ENCODE data around the gene TOM1L1. TPM values are rescaled to one million over a fixed set of nuclear protein-coding genes. Genes with fewer than 3 reads are reported as not detected.

The TOM1L1 gene
- total and polyA plus RNA-seq, 2 donors from 2014 or later = 57.7 to 85.7 TPM

DNA sequence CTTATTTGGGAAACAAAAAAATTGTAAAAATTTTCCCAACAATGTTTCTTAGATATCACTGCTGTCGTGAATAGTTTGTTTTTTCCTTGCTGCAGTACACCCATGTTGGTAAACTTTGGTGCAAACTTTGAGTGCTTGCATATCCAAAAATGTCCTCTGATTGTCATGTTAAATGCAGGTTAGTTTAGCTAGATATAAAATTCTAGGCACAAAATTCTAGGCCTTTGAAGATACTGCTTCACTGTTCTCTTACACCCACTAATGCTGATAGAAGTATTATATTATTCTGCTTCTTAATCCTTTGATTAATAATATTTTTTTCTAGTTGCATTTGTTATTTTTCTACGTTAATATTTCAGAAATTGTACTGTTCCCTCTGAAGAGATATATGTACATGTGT is 16.1 kb downstream of the TOM1L1 start:
- intact Hi-C loops (cut with DNase I) = no loop called here
- no peaks in the 10 kb centered on the region for H3K9me3 ChIP-seq (ENCODE audit: control insufficient read depth in 2 of 3, insufficient read depth in 1 of 3, low read length in 3 of 3)
- no peak overlapping the region for H3K27ac ChIP-seq (ENCODE audit: low read depth in 2 of 2, low read length in 2 of 2)
- no peak for DNase-seq
- TF ChIP-seq, protein P1, sequence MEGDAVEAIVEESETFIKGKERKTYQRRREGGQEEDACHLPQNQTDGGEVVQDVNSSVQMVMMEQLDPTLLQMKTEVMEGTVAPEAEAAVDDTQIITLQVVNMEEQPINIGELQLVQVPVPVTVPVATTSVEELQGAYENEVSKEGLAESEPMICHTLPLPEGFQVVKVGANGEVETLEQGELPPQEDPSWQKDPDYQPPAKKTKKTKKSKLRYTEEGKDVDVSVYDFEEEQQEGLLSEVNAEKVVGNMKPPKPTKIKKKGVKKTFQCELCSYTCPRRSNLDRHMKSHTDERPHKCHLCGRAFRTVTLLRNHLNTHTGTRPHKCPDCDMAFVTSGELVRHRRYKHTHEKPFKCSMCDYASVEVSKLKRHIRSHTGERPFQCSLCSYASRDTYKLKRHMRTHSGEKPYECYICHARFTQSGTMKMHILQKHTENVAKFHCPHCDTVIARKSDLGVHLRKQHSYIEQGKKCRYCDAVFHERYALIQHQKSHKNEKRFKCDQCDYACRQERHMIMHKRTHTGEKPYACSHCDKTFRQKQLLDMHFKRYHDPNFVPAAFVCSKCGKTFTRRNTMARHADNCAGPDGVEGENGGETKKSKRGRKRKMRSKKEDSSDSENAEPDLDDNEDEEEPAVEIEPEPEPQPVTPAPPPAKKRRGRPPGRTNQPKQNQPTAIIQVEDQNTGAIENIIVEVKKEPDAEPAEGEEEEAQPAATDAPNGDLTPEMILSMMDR (IDR thresholded peaks at IDR 0.05; ENCODE audit: borderline replicate concordance, extremely low read depth, insufficient read depth) = no peak
- peaks cover 10 to 46% (median 16%) of the 10 kb centered on the region in 3 donors for H3K36me3 ChIP-seq (ENCODE audit: control insufficient read depth in 2 of 3, insufficient read depth in 3 of 3, low read length in 3 of 3)
- no peaks in the 10 kb centered on the region for H3K27me3 ChIP-seq (ENCODE audit: control insufficient read depth, insufficient read depth, low read length)
- FAIRE-seq = no peak
- H3K4me1 ChIP-seq (ENCODE audit: control insufficient read depth in 2 of 3, insufficient read depth in 2 of 3, low read depth in 1 of 3, low read length in 3 of 3) = no peaks in the 10 kb centered on the region
- H3K4me3 ChIP-seq (ENCODE audit: low read length in 3 of 3) = no peak overlapping the region
- no peak overlapping the region for H3K9ac ChIP-seq (ENCODE audit: low read length in 3 of 3)

- no peak overlapping the region for H3K9ac ChIP-seq (ENCODE audit: low read length in 3 of 3)
- FAIRE-seq (no peak), DNase-seq (no peak)
- H3K9me3 ChIP-seq (ENCODE audit: control insufficient read depth in 2 of 3, insufficient read depth in 1 of 3, low read length in 3 of 3) = no peaks in the 10 kb centered on the region
- H3K4me1 ChIP-seq (ENCODE audit: control insufficient read depth in 2 of 3, insufficient read depth in 2 of 3, low read depth in 1 of 3, low read length in 3 of 3) = no peaks in the 10 kb centered on the region
- TF ChIP-seq, protein P1 (IDR thresholded peaks at IDR 0.05; ENCODE audit: borderline replicate concordance, extremely low read depth, insufficient read depth) = no peak
- H3K27me3 ChIP-seq (ENCODE audit: control insufficient read depth, insufficient read depth, low read length) = no peaks in the 10 kb centered on the region
- no peak overlapping the region for H3K4me3 ChIP-seq (ENCODE audit: low read length in 3 of 3)
- intact Hi-C loops (cut with DNase I) = no loop called here
- peaks cover 10 to 43% (median 12%) of the 10 kb centered on the region in 3 donors for H3K36me3 ChIP-seq (ENCODE audit: control insufficient read depth in 2 of 3, insufficient read depth in 3 of 3, low read length in 3 of 3)
- H3K27ac ChIP-seq (ENCODE audit: low read depth in 2 of 2, low read length in 2 of 2) = no peak overlapping the region
Measured at GRCh38 chr17:54919425-54919824, 18.8 kb downstream of the TOM1L1 start.

DNA sequence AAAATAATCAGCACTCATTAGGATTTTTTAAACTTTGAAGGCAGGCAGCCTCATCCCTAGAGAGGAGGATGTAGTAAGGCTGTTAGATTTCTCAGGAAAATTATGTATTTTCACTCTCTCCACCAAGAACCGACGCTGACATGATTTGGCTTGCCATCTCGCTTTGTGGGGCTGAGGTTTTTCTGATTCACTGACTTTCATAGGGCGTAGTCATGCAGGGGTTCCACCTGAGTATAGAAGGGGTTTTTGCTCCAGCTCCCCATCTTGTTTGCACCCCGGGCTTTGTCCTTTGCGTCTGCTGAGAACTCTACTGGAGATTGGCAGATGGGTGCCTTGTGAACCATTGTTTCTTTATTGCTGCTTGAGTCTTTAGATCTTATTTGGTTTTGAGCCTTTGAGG is 20.2 kb downstream of the TOM1L1 start:
- Histone ChIP-seq H3K9me3 (ENCODE audit: control insufficient read depth in 2 of 3, insufficient read depth in 1 of 3, low read length in 3 of 3) (no peaks in the 10 kb centered on the region), H3K9ac (ENCODE audit: low read length in 3 of 3) (no peak overlapping the region), H3K27ac (ENCODE audit: low read depth in 2 of 2, low read length in 2 of 2) (no peak overlapping the region), H3K27me3 (ENCODE audit: control insufficient read depth, insufficient read depth, low read length) (no peaks in the 10 kb centered on the region), H3K4me1 (ENCODE audit: control insufficient read depth in 2 of 3, insufficient read depth in 2 of 3, low read depth in 1 of 3, low read length in 3 of 3) (no peaks in the 10 kb centered on the region), H3K36me3 (ENCODE audit: control insufficient read depth in 2 of 3, insufficient read depth in 3 of 3, low read length in 3 of 3) (peaks cover 8 to 33% (median 12%) of the 10 kb centered on the region in 3 donors), H3K4me3 (ENCODE audit: low read length in 3 of 3) (no peak overlapping the region)
- intact Hi-C loops (cut with DNase I) = no loop called here
- TF ChIP-seq, protein P1 (IDR thresholded peaks at IDR 0.05; ENCODE audit: borderline replicate concordance, extremely low read depth, insufficient read depth) = no peak
- no peak for DNase-seq
- FAIRE-seq = no peak

GRCh38 chr17:54924405-54924804 is 23.8 kb downstream of the TOM1L1 start:
- FAIRE-seq = no peak
- H3K27ac ChIP-seq (ENCODE audit: low read depth in 2 of 2, low read length in 2 of 2) = no peak overlapping the region
- intact Hi-C loops (cut with DNase I) = no loop called here
- H3K4me1 ChIP-seq (ENCODE audit: control insufficient read depth in 2 of 3, insufficient read depth in 2 of 3, low read depth in 1 of 3, low read length in 3 of 3) = no peaks in the 10 kb centered on the region
- H3K36me3 ChIP-seq (ENCODE audit: control insufficient read depth in 2 of 3, insufficient read depth in 3 of 3, low read length in 3 of 3) = peaks cover 0 to 18% (median 6%) of the 10 kb centered on the region in 3 donors
- no peak overlapping the region for H3K9ac ChIP-seq (ENCODE audit: low read length in 3 of 3)
- TF ChIP-seq, protein P1 (IDR thresholded peaks at IDR 0.05; ENCODE audit: borderline replicate concordance, extremely low read depth, insufficient read depth) = no peak
- no peaks in the 10 kb centered on the region for H3K27me3 ChIP-seq (ENCODE audit: control insufficient read depth, insufficient read depth, low read length)
- DNase-seq = no peak
- no peak overlapping the region for H3K4me3 ChIP-seq (ENCODE audit: low read length in 3 of 3)
- no peaks in the 10 kb centered on the region for H3K9me3 ChIP-seq (ENCODE audit: control insufficient read depth in 2 of 3, insufficient read depth in 1 of 3, low read length in 3 of 3)

Data from kidney (tissue), 14 donors.